T-cell (primary cell): ENCODE data around the gene SHB. TPM values are rescaled to one million over a fixed set of nuclear protein-coding genes. Genes with fewer than 3 reads are reported as not detected.

Experiments used
- ATAC-seq, 4 experiments: fragments of 200-7000 bp in 3 of 4; fragments of 150-1000 bp in 1 of 4; cut with Tn5 transposase; replicated peaks in 1 of 4; 1 replicate in 3 of 4; 2 replicates in 1 of 4; pipeline ENCODE4 v1.10.0; 2021; ENCODE audit warnings: moderate library complexity in 3 of 4, mild to moderate bottlenecking in 2 of 4, moderate number of reproducible peaks in 1 of 4
- CTCF ChIA-PET, 2 donors: fragments of 300-600 bp; sonication (Branson Sonifier 250); formaldehyde crosslinking; loops; one replicate each; lab custom pipeline; 2022; ENCODE audit warnings: antibody characterized with exemption in 2 of 2; lab: Charles Lee
- POLR2A ChIA-PET, 2 donors: fragments of 300-600 bp; sonication (Branson Sonifier 250); formaldehyde crosslinking; loops; one replicate each; lab custom pipeline; 2022; ENCODE audit warnings: antibody characterized with exemption in 2 of 2; lab: Charles Lee
- DNase-seq, 35 experiments: peaks; one replicate each; pipeline versions ENCODE4 v3.0.0 to v3.0.0-alpha.2; 2013 to 2023
- H3K27ac ChIP-seq: one replicate; pipeline ENCODE4 v1.5.1; 2013; ENCODE audit warnings: low read length
- H3K27me3 ChIP-seq, 2 experiments: replicated peaks in 1 of 2; 1 replicate in 1 of 2; 2 replicates in 1 of 2; pipeline versions ENCODE4 v1.6.1 to v1.7.0; 2013; ENCODE audit warnings: low read length in 1 of 2, mixed read lengths in 1 of 2; ENCODE audit not compliant: control insufficient read depth in 2 of 2, insufficient read depth in 2 of 2; ENCODE audit errors: extremely low read depth in 1 of 2
- H3K36me3 ChIP-seq, 2 donors: 1 replicate in 1 of 2; 2 replicates in 1 of 2; pipeline versions ENCODE4 v1.6.1 to v1.7.0; 2013; ENCODE audit warnings: low read length in 1 of 2; ENCODE audit not compliant: control insufficient read depth in 2 of 2, insufficient read depth in 1 of 2; ENCODE audit errors: extremely low read depth in 1 of 2
- H3K4me1 ChIP-seq, 2 experiments: 1 replicate in 1 of 2; 2 replicates in 1 of 2; pipeline versions ENCODE4 v1.6.1 to v1.7.0; 2013; ENCODE audit warnings: low read length in 2 of 2, mixed read lengths in 1 of 2; ENCODE audit not compliant: insufficient read depth in 2 of 2, control insufficient read depth in 1 of 2; ENCODE audit errors: extremely low read depth in 1 of 2
- H3K4me3 ChIP-seq, 2 donors: 1 replicate in 1 of 2; 2 replicates in 1 of 2; pipeline versions ENCODE4 v1.5.1 to v1.7.0; 2013; ENCODE audit warnings: mild to moderate bottlenecking in 2 of 2, low read length in 1 of 2, moderate library complexity in 1 of 2; ENCODE audit not compliant: control insufficient read depth in 1 of 2; ENCODE audit errors: extremely low read depth in 1 of 2
- H3K9me3 ChIP-seq: 2 replicates; pipeline ENCODE4 v1.7.0; 2013
- H3K27ac Mint-ChIP-seq, 2 donors: one replicate each; pipeline ENCODE4 v1.8.0; 2020 to 2021; ENCODE audit warnings: mild to moderate bottlenecking in 2 of 2, mixed read lengths in 2 of 2
- H3K27me3 Mint-ChIP-seq, 2 donors: one replicate each; pipeline ENCODE4 v1.8.0; 2021 to 2022; ENCODE audit warnings: mixed read lengths in 2 of 2
- H3K36me3 Mint-ChIP-seq: one replicate; pipeline ENCODE4 v1.8.0; 2021; ENCODE audit warnings: mixed read lengths
- H3K4me1 Mint-ChIP-seq, 3 donors: one replicate each; pipeline ENCODE4 v1.8.0; 2020 to 2022; ENCODE audit warnings: mixed read lengths in 3 of 3, mild to moderate bottlenecking in 1 of 3
- H3K4me3 Mint-ChIP-seq, 3 donors: one replicate each; pipeline ENCODE4 v1.8.0; 2020 to 2022; ENCODE audit warnings: mild to moderate bottlenecking in 3 of 3, mixed read lengths in 3 of 3, moderate library complexity in 3 of 3
- H3K9me3 Mint-ChIP-seq, 3 donors: one replicate each; pipeline ENCODE4 v1.8.0; 2020 to 2022; ENCODE audit warnings: mixed read lengths in 3 of 3
- WGBS: methylation state at CpG from one replicate; pipeline ENCODE4 v1.1.5; 2013; ENCODE audit warnings: missing lambda C conversion rate; ENCODE audit not compliant: insufficient coverage; 5-methylcytosine and 5-hydroxymethylcytosine counted together
- total RNA-seq, 35 experiments: library from RNA in 6 of 35; stranded (reverse) in 6 of 35; fragments of 120-200 nt in 1 of 35; gene quantifications; one replicate each; pipeline versions ENCODE4 v1.2.1 to v1.2.4 and lab custom pipeline; 2013 to 2026

Gene SHB
- total RNA-seq, 5 donors from 2014 or later (not counting 1 experiment from before 2014, with no cell fraction given): 1.2 to 1.5 (median 1.3) TPM

- Mint-ChIP-seq H3K36me3 (no peaks in the 10 kb centered on the region), H3K4me1 (no peaks in the 10 kb centered on the region), H3K27me3 (peaks cover 14 to 29% of the 10 kb centered on the region in 2 donors), H3K27ac (no peak overlapping the region), H3K9me3 (no peaks in the 10 kb centered on the region), H3K4me3 (no peak overlapping the region)
- Histone ChIP-seq H3K4me1 (no peaks in the 10 kb centered on the region), H3K27ac (no peak overlapping the region), H3K4me3 (no peak overlapping the region), H3K27me3 (peaks cover 0 to 32% of the 10 kb centered on the region in 2 experiments), H3K36me3 (no peaks in the 10 kb centered on the region), H3K9me3 (no peaks in the 10 kb centered on the region)
- no peak for DNase-seq
- no peak for ATAC-seq
- 76% methylated on average over 3 of the region's 6 CpGs for WGBS
- ChIA-PET POLR2A (no interaction called here), CTCF (interaction anchor here in 1 of 2 donors (1.1 kb wide), 1 partner anchor 21 kb away, joined by 3 read pairs; no protein-coding TSS in a partner anchor)
Observed at GRCh38 chr9:38109601-38110000, 40.6 kb upstream of the SHB start.

DNA sequence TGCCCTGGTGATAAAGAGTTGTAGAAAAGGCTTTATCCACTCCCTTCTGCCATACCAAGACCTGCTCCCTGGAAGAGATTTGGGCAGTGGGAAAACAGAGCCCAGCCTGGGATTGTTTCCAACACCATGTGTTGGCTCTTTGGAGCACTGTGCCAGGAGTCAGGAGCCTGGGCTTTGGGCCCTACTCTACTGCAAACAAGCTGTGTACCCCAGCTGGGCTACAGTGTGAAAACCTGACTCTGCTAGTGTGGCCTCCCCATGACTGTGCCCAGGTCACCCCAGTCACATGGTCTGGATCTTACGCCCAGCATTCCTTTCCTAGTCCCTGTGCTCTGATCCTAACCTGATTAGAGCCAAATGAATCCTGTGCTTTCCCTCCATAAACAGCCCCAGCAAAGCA is 39.3 kb upstream of the SHB start:
- Mint-ChIP-seq H3K4me1 (no peaks in the 10 kb centered on the region), H3K36me3 (no peaks in the 10 kb centered on the region), H3K27ac (no peak overlapping the region), H3K9me3 (no peaks in the 10 kb centered on the region), H3K27me3 (peaks cover 22 to 33% of the 10 kb centered on the region in 2 donors), H3K4me3 (no peak overlapping the region)
- no peak for DNase-seq
- ChIA-PET POLR2A (no interaction called here), CTCF (no interaction called here)
- Histone ChIP-seq H3K27ac (no peak overlapping the region), H3K27me3 (peaks cover 0 to 31% of the 10 kb centered on the region in 2 experiments), H3K4me1 (no peaks in the 10 kb centered on the region), H3K36me3 (no peaks in the 10 kb centered on the region), H3K4me3 (no peak overlapping the region), H3K9me3 (no peaks in the 10 kb centered on the region)
- ATAC-seq: no peak
- whole genome bisulfite sequencing: 100% methylated on average over 1 of the region's 1 CpG

DNA sequence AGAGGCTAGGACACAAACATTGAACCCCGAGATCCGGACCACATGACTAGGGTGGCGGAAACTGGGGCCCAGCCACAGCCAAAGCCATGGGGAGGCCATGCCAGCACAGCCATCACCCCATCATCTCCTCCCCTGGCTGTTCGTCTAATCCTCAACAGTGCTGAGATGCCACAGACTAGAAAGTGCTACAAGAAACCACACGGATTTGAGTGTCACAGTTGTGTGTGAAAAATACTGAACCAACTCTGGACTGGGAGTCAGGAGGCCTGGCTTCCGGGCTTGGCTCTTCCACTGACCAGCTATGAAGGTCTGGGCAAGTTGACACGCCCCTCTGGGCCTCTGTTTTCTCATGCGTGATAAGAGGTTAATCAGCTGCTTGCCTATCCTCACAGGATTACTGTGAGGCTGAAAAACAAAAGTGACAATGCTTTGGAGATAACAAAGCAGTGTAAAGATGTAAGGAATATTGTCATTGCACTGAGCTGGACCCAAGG is 38.8 kb upstream of the SHB start:
- 86% methylated on average over 6 of the region's 8 CpGs for WGBS
- no peaks in the 10 kb centered on the region for H3K4me1 Mint-ChIP-seq
- no peaks in the 10 kb centered on the region for H3K9me3 ChIP-seq
- ChIA-PET POLR2A (no interaction called here), CTCF (no interaction called here)
- DNase-seq (no peak), ATAC-seq (no peak)
- H3K27me3 Mint-ChIP-seq: peaks cover 24 to 34% of the 10 kb centered on the region in 2 donors
- no peaks in the 10 kb centered on the region for H3K36me3 ChIP-seq
- H3K27ac Mint-ChIP-seq: no peak overlapping the region
- no peaks in the 10 kb centered on the region for H3K4me1 ChIP-seq
- no peak overlapping the region for H3K4me3 Mint-ChIP-seq
- H3K4me3 ChIP-seq: no peak overlapping the region
- H3K9me3 Mint-ChIP-seq: no peaks in the 10 kb centered on the region
- no peak overlapping the region for H3K27ac ChIP-seq
- peaks cover 0 to 28% of the 10 kb centered on the region in 2 experiments for H3K27me3 ChIP-seq
- H3K36me3 Mint-ChIP-seq: no peaks in the 10 kb centered on the region

- Histone ChIP-seq H3K9me3 (no peaks in the 10 kb centered on the region), H3K36me3 (no peaks in the 10 kb centered on the region), H3K27me3 (peaks cover 0 to 25% of the 10 kb centered on the region in 2 experiments), H3K4me3 (no peak overlapping the region), H3K4me1 (no peaks in the 10 kb centered on the region), H3K27ac (no peak overlapping the region)
- no peaks in the 10 kb centered on the region for H3K36me3 Mint-ChIP-seq
- 71% methylated on average over 1 of the region's 3 CpGs for WGBS
- no peak for DNase-seq
- no peaks in the 10 kb centered on the region for H3K4me1 Mint-ChIP-seq
- H3K9me3 Mint-ChIP-seq: no peaks in the 10 kb centered on the region
- no peak overlapping the region for H3K27ac Mint-ChIP-seq
- no peak overlapping the region for H3K4me3 Mint-ChIP-seq
- CTCF ChIA-PET: no interaction called here
- peaks cover 21 to 32% of the 10 kb centered on the region in 2 donors for H3K27me3 Mint-ChIP-seq
- POLR2A ChIA-PET: no interaction called here
- ATAC-seq: no peak
Observed at GRCh38 chr9:38107405-38107804, 38.4 kb upstream of the SHB start.

GRCh38 chr9:38106488-38106887 is 37.5 kb upstream of the SHB start:
- no peaks in the 10 kb centered on the region for H3K4me1 Mint-ChIP-seq
- H3K9me3 Mint-ChIP-seq: no peaks in the 10 kb centered on the region
- ATAC-seq (no peak), DNase-seq (no peak)
- H3K27ac ChIP-seq: no peak overlapping the region
- H3K36me3 Mint-ChIP-seq: no peaks in the 10 kb centered on the region
- CTCF ChIA-PET: no interaction called here
- no CpG with 5 or more reads among the region's 3 CpGs for WGBS
- no peaks in the 10 kb centered on the region for H3K9me3 ChIP-seq
- no peaks in the 10 kb centered on the region for H3K4me1 ChIP-seq
- POLR2A ChIA-PET: no interaction called here
- H3K27me3 ChIP-seq: peaks cover 0 to 20% of the 10 kb centered on the region in 2 experiments
- no peak overlapping the region for H3K4me3 ChIP-seq
- H3K27ac Mint-ChIP-seq: no peak overlapping the region
- no peak overlapping the region for H3K4me3 Mint-ChIP-seq
- H3K36me3 ChIP-seq: no peaks in the 10 kb centered on the region
- peaks cover 21 to 39% of the 10 kb centered on the region in 2 donors for H3K27me3 Mint-ChIP-seq

- Histone ChIP-seq H3K27ac (no peak overlapping the region), H3K36me3 (no peaks in the 10 kb centered on the region), H3K4me3 (no peak overlapping the region), H3K27me3 (peaks cover 0 to 17% of the 10 kb centered on the region in 2 experiments), H3K9me3 (no peaks in the 10 kb centered on the region), H3K4me1 (no peaks in the 10 kb centered on the region)
- peaks cover 27 to 41% of the 10 kb centered on the region in 2 donors for H3K27me3 Mint-ChIP-seq
- no peak overlapping the region for H3K4me3 Mint-ChIP-seq
- H3K4me1 Mint-ChIP-seq: no peaks in the 10 kb centered on the region
- ChIA-PET POLR2A (no interaction called here), CTCF (interaction anchor here in 1 of 2 donors (0.6 kb wide), 1 partner anchor 37 kb away, joined by 4 read pairs; no protein-coding TSS in a partner anchor)
- no peak for ATAC-seq
- no peaks in the 10 kb centered on the region for H3K9me3 Mint-ChIP-seq
- WGBS: 80% methylated on average over 1 of the region's 2 CpGs
- no peak for DNase-seq
- no peak overlapping the region for H3K27ac Mint-ChIP-seq
- H3K36me3 Mint-ChIP-seq: no peaks in the 10 kb centered on the region
Observed at GRCh38 chr9:38103340-38103739, 34.3 kb upstream of the SHB start.
